HEK293 (cell line): Measurements from ENCODE around the gene CCDC85C.

Source experiments
- CTCF ChIP-seq: fragments of 450-650 bp; formaldehyde crosslinking; IDR thresholded peaks from 2 replicates; pipeline ENCODE4 v1.5.1; 2016; ENCODE audit warnings: missing biosample characterization, missing genetic modification characterization
- ZNF223 ChIP-seq: fragments of 450-650 bp; formaldehyde crosslinking; IDR thresholded peaks from 2 replicates; pipeline ENCODE4 v1.5.1; 2016; ENCODE audit warnings: missing biosample characterization, missing genetic modification characterization
- ZNF24 ChIP-seq: fragments of 450-650 bp; formaldehyde crosslinking; IDR thresholded peaks from 2 replicates; pipeline ENCODE4 v1.5.1; 2016; ENCODE audit warnings: missing biosample characterization, missing genetic modification characterization
- ZNF280D ChIP-seq: fragments of 450-650 bp; formaldehyde crosslinking; IDR thresholded peaks from 2 replicates; pipeline ENCODE4 v1.5.1; 2016; ENCODE audit warnings: missing biosample characterization, missing genetic modification characterization
- ZNF302 ChIP-seq: fragments of 450-650 bp; formaldehyde crosslinking; IDR thresholded peaks from 2 replicates; pipeline ENCODE4 v1.5.1; 2016; ENCODE audit warnings: missing biosample characterization, missing genetic modification characterization, low read depth
- ZNF629 ChIP-seq: fragments of 450-650 bp; formaldehyde crosslinking; IDR thresholded peaks from 2 replicates; pipeline ENCODE4 v1.5.1; 2017; ENCODE audit warnings: missing biosample characterization, missing genetic modification characterization
- ZNF707 ChIP-seq: fragments of 450-650 bp; formaldehyde crosslinking; IDR thresholded peaks from 2 replicates; pipeline ENCODE4 v1.5.1; 2016; ENCODE audit warnings: missing biosample characterization, missing genetic modification characterization
- ZSCAN4 ChIP-seq: fragments of 450-650 bp; formaldehyde crosslinking; IDR thresholded peaks from 2 replicates; pipeline ENCODE4 v1.5.1; 2017; ENCODE audit warnings: missing biosample characterization, missing genetic modification characterization

GRCh38 chr14:99633918-99634317, 29.9 kb upstream of the CCDC85C start:
- TF ChIP-seq CTCF (tag by site-specific recombination), result no peak
- TF ChIP-seq ZNF707, result no peak
- TF ChIP-seq ZNF223 (tag by site-specific recombination), result no peak
- TF ChIP-seq ZNF280D (tag by site-specific recombination), result no peak
- TF ChIP-seq ZNF302 (tag by site-specific recombination), result no peak
- no peak for TF ChIP-seq ZNF24 (tag by site-specific recombination)
- no peak for TF ChIP-seq ZSCAN4 (tag by site-specific recombination)
- no peak for TF ChIP-seq ZNF629 (tag by site-specific recombination)
